CD4-positive, alpha-beta T cell (primary cell): ENCODE results near the gene CCBE1. TPM values are rescaled to one million over a fixed set of nuclear protein-coding genes. Genes with fewer than 3 reads are reported as not detected.

Experiments
- ATAC-seq: fragments of 200-7000 bp; cut with Tn5 transposase; one replicate; pipeline ENCODE4 v1.10.0; 2022; ENCODE audit warnings: mild to moderate bottlenecking; ENCODE audit not compliant: poor library complexity
- CTCF ChIA-PET: fragments of 350-600 bp; sonication (Branson Sonifier 250); formaldehyde crosslinking; loops from one replicate; lab custom pipeline; 2021; ENCODE audit warnings: antibody characterized with exemption, inconsistent platforms; lab: Charles Lee
- POLR2A ChIA-PET: fragments of 350-600 bp; sonication (Branson Sonifier 250); formaldehyde crosslinking; loops from one replicate; lab custom pipeline; 2021; ENCODE audit warnings: antibody characterized with exemption, inconsistent platforms; lab: Charles Lee
- DNase-seq, 14 experiments: peaks; one replicate each; pipeline ENCODE4 v3.0.0-alpha.2; 2013 to 2020; ENCODE audit warnings: mixed read lengths in 2 of 14
- H3K27ac ChIP-seq, 2 donors: one replicate each; pipeline versions ENCODE4 v1.5.1 to v1.7.0; 2013; ENCODE audit warnings: low read length in 2 of 2, low read depth in 1 of 2, mild to moderate bottlenecking in 1 of 2
- H3K27me3 ChIP-seq, 2 experiments: 1 replicate in 1 of 2; 2 replicates in 1 of 2; pipeline versions ENCODE4 v1.6.1 to v1.7.0; 2013; ENCODE audit warnings: low read length in 2 of 2, control low read depth in 1 of 2, mild to moderate bottlenecking in 1 of 2, moderate library complexity in 1 of 2; ENCODE audit not compliant: insufficient read depth in 2 of 2, control insufficient read depth in 1 of 2
- H3K36me3 ChIP-seq: one replicate; pipeline ENCODE4 v1.6.1; 2013; ENCODE audit warnings: low read length, control low read depth; ENCODE audit not compliant: insufficient read depth
- H3K4me1 ChIP-seq: one replicate; pipeline ENCODE4 v1.6.1; 2013; ENCODE audit warnings: low read length, control low read depth; ENCODE audit not compliant: insufficient read depth
- H3K4me3 ChIP-seq: one replicate; pipeline ENCODE4 v1.5.1; 2013; ENCODE audit warnings: mild to moderate bottlenecking, low read length, moderate library complexity
- H3K9me3 ChIP-seq, 2 experiments: 1 replicate in 1 of 2; 2 replicates in 1 of 2; pipeline versions ENCODE4 v1.6.1 to v1.7.0; 2013; ENCODE audit warnings: low read length in 2 of 2, mild to moderate bottlenecking in 2 of 2, control low read depth in 1 of 2, moderate library complexity in 1 of 2; ENCODE audit not compliant: control insufficient read depth in 1 of 2, insufficient read depth in 1 of 2
- H3K27ac Mint-ChIP-seq: one replicate; pipeline ENCODE4 v1.8.0; 2020; ENCODE audit warnings: mixed read lengths
- H3K27me3 Mint-ChIP-seq: one replicate; pipeline ENCODE4 v1.8.0; 2021; ENCODE audit warnings: mixed read lengths
- H3K36me3 Mint-ChIP-seq: one replicate; pipeline ENCODE4 v1.8.0; 2021; ENCODE audit warnings: low read depth, mixed read lengths
- H3K4me1 Mint-ChIP-seq: one replicate; pipeline ENCODE4 v1.8.0; 2021; ENCODE audit warnings: low read depth, mixed read lengths
- H3K4me3 Mint-ChIP-seq: one replicate; pipeline ENCODE4 v1.8.0; 2020; ENCODE audit warnings: mild to moderate bottlenecking, mixed read lengths
- H3K9me3 Mint-ChIP-seq: one replicate; pipeline ENCODE4 v1.8.0; 2020; ENCODE audit warnings: mixed read lengths
- intact Hi-C, 2 experiments: fragments of 100-400 bp; cut with DNase I in 1 of 2; cut with micrococcal nuclease in 1 of 2; formaldehyde crosslinking; loops; one replicate each; pipeline versions ENCODE4 v1.15.1 to v1.9.0; 2023 to 2025; cut with DNase I, micrococcal nuclease
- total RNA-seq, 174 experiments: library from RNA in 2 of 174; stranded (reverse) in 2 of 174; gene quantifications; one replicate each; pipeline ENCODE4 v1.2.3 and lab custom pipeline; 2021 to 2026
- TF ChIP-seq, protein P1 (sequence below): fragments of 200-600 bp; IDR thresholded peaks from one replicate; pipeline ENCODE4 v1.8.0; 2022; ENCODE audit warnings: antibody characterized with exemption, mild to moderate bottlenecking

CCBE1 gene
- total RNA-seq, 2 experiments from 2014 or later, result not detected

- CTCF ChIA-PET, result no interaction called here
- Histone ChIP-seq H3K4me3 (no peak overlapping the region), H3K9me3 (no peaks in the 10 kb centered on the region), H3K27me3 (peaks cover 3% of the 10 kb centered on the region in 2 experiments), H3K27ac (no peak overlapping the region), H3K36me3 (no peaks in the 10 kb centered on the region), H3K4me1 (no peaks in the 10 kb centered on the region)
- H3K27me3 Mint-ChIP-seq, result peaks cover 10% of the 10 kb centered on the region
- H3K27ac Mint-ChIP-seq, result no peak overlapping the region
- H3K9me3 Mint-ChIP-seq, result no peaks in the 10 kb centered on the region
- ATAC-seq (no peak), DNase-seq (no peak)
- POLR2A ChIA-PET, result no interaction called here
- H3K4me1 Mint-ChIP-seq, result no peaks in the 10 kb centered on the region
- H3K4me3 Mint-ChIP-seq, result no peak overlapping the region
- TF ChIP-seq, protein P1, sequence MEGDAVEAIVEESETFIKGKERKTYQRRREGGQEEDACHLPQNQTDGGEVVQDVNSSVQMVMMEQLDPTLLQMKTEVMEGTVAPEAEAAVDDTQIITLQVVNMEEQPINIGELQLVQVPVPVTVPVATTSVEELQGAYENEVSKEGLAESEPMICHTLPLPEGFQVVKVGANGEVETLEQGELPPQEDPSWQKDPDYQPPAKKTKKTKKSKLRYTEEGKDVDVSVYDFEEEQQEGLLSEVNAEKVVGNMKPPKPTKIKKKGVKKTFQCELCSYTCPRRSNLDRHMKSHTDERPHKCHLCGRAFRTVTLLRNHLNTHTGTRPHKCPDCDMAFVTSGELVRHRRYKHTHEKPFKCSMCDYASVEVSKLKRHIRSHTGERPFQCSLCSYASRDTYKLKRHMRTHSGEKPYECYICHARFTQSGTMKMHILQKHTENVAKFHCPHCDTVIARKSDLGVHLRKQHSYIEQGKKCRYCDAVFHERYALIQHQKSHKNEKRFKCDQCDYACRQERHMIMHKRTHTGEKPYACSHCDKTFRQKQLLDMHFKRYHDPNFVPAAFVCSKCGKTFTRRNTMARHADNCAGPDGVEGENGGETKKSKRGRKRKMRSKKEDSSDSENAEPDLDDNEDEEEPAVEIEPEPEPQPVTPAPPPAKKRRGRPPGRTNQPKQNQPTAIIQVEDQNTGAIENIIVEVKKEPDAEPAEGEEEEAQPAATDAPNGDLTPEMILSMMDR, result no peak
- intact Hi-C loops, result no loop called here
- H3K36me3 Mint-ChIP-seq, result no peaks in the 10 kb centered on the region
Observed at GRCh38 chr18:59623456-59624368, 73.5 kb downstream of the CCBE1 start.

DNA sequence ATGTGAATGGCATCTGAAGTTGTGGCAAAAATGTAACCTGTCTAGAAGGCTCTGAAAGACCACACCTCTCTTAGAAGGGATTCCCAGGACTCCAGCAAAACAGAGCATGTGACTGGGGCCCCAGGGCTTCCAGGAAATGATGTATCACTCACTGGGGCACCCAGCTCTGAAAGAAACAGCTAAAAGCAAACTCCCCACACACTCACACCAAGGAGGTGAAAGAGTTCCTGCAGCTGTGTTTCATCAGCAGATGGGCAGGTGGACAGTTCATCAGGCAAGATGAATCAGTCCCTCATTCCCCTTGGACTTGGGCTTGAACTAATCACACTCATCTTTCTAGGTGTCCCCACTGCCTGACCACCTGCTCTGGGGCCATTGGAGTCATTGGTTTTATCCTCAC, 76.2 kb downstream of the CCBE1 start:
- ChIA-PET POLR2A (no interaction called here), CTCF (no interaction called here)
- no peak overlapping the region for H3K27ac ChIP-seq
- H3K27me3 Mint-ChIP-seq, result peaks cover 7% of the 10 kb centered on the region
- H3K27ac Mint-ChIP-seq, result no peak overlapping the region
- no peaks in the 10 kb centered on the region for H3K4me1 ChIP-seq
- H3K4me3 Mint-ChIP-seq, result no peak overlapping the region
- H3K27me3 ChIP-seq, result peaks cover 3% of the 10 kb centered on the region in 2 experiments
- H3K4me3 ChIP-seq, result no peak overlapping the region
- no peak for DNase-seq
- no peaks in the 10 kb centered on the region for H3K9me3 ChIP-seq
- H3K36me3 ChIP-seq, result no peaks in the 10 kb centered on the region
- ATAC-seq, result no peak
- H3K4me1 Mint-ChIP-seq, result no peaks in the 10 kb centered on the region
- TF ChIP-seq, protein P1, result no peak
- no peaks in the 10 kb centered on the region for H3K9me3 Mint-ChIP-seq
- no peaks in the 10 kb centered on the region for H3K36me3 Mint-ChIP-seq
- intact Hi-C loops, result no loop called here

GRCh38 chr18:59620381-59620780, 76.8 kb downstream of the CCBE1 start:
- CTCF ChIA-PET, result no interaction called here
- H3K9me3 Mint-ChIP-seq, result no peaks in the 10 kb centered on the region
- no peak overlapping the region for H3K27ac ChIP-seq

More at GRCh38 chr18:59620381-59620780, 76.8 kb downstream of the CCBE1 start:
- no peaks in the 10 kb centered on the region for H3K4me1 Mint-ChIP-seq
- H3K4me1 ChIP-seq, result no peaks in the 10 kb centered on the region
- H3K27me3 ChIP-seq, result peaks cover 3% of the 10 kb centered on the region in 2 experiments
- H3K4me3 ChIP-seq, result no peak overlapping the region
- ATAC-seq (no peak), DNase-seq (no peak)
- peaks cover 7% of the 10 kb centered on the region for H3K27me3 Mint-ChIP-seq
- no peak overlapping the region for H3K27ac Mint-ChIP-seq
- TF ChIP-seq, protein P1, result no peak
- no peaks in the 10 kb centered on the region for H3K36me3 ChIP-seq
- no peak overlapping the region for H3K4me3 Mint-ChIP-seq
- POLR2A ChIA-PET, result no interaction called here
- H3K9me3 ChIP-seq, result no peaks in the 10 kb centered on the region
- H3K36me3 Mint-ChIP-seq, result no peaks in the 10 kb centered on the region
- intact Hi-C loops, result no loop called here
